NCI-H128 (cell line): ENCODE results near the gene CDC20.
A peak's percentile ranks its signal among the peaks of the same experiment; 100 is the strongest.

Experiments
- DNase-seq: peaks from one replicate; lab custom pipeline; 2025; ENCODE audit not compliant: unreplicated experiment; lab: John Stamatoyannopoulos, UW

CDC20 gene

GRCh38 chr1:43358746-43359693, at the start of gene CDC20:
CDC20 (plus strand) TSS chr1:43358981; CDS start chr1:43359216, 235 bp downstream.
- DNase-seq = peak; percentile 99

GRCh38 chr1:43309405-43310025, 49.3 kb upstream of the CDC20 start:
- DNase-seq = no peak

DNA sequence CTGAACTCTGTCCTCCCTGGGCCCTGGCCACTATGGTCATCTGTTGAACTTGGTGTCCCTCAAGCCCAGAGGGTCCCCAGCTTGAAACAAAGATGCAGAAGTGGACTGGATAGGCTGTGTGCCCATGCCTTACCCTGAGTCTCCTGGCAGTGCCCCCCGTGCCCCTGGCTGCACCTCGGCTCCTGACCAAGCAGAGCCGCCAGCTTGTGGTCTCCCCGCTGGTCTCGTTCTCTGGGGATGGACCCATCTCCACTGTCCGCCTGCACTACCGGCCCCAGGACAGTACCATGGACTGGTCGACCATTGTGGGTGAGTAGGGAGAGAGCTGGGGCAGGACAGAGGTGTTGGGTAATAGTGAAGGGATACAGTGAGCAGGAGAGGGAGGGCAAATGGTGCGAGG, 47.3 kb upstream of the CDC20 start:
- no peak for DNase-seq

DNA sequence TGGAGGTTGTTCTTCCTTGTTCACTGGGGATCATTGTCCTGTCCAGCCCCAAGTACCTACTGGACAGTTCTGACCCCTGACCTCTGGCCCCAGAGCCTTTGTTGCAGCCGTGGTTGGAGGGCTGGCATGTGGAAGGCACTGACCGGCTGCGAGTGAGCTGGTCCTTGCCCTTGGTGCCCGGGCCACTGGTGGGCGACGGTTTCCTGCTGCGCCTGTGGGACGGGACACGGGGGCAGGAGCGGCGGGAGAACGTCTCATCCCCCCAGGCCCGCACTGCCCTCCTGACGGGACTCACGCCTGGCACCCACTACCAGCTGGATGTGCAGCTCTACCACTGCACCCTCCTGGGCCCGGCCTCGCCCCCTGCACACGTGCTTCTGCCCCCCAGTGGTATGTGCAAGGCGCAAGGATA, 46.6 kb upstream of the CDC20 start:
- DNase-seq = no peak

GRCh38 chr1:43312663-43313515, 45.9 kb upstream of the CDC20 start:
- DNase-seq = no peak

DNA sequence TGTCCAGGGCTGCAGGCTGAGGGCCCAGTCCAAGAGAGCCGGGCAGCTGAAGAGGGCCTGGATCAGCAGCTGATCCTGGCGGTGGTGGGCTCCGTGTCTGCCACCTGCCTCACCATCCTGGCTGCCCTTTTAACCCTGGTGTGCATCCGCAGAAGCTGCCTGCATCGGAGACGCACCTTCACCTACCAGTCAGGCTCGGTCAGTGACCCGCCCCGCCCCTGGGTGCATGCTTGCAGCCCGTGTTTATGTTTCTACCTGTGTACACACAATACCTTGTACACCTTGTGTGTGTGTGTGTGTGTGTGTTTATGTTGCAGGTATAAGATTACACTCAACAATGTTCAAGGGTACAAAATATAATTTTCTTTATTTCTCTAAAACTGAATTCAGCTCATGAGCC, 45.0 kb upstream of the CDC20 start:
- no peak for DNase-seq

DNA sequence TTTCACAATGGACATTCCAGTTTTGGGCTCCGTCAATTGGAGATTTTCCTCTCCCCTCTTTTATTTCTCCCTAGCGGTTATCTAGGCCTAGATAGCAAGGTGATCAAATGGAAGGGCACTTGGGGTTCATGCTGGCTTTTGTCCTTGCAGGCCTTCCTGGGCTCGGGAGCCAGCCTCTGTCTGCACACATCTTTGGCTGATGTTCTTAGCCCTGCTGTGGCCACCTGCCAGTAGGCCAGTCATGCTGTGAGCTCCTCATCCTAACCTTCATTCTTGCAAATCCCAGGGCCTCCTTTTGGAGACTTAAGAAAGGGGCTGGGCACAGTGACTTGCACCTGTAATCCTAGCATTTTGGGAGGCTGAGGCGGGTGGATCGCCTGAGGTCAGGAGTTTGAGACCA, 44.5 kb upstream of the CDC20 start:
- no peak for DNase-seq

DNA sequence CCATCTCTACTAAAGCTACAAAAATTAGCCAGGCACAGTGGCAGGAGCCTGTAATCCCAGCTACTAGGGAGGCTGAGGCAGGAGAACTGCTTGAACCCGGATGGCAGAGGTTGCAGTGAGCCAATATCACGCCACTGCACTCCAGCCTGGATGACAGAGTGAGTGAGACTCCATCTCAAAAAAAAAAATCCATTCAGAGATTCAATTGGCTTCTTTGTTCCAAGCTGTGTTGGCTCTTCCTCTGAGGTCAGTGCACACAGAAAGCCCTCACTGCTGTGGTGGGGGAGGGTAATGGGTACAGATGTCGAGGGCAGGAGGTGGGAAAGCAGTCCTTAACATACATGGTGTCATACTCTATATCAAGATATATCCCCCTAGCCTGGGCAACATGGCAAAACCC, 43.3 kb upstream of the CDC20 start:
- no peak for DNase-seq

DNA sequence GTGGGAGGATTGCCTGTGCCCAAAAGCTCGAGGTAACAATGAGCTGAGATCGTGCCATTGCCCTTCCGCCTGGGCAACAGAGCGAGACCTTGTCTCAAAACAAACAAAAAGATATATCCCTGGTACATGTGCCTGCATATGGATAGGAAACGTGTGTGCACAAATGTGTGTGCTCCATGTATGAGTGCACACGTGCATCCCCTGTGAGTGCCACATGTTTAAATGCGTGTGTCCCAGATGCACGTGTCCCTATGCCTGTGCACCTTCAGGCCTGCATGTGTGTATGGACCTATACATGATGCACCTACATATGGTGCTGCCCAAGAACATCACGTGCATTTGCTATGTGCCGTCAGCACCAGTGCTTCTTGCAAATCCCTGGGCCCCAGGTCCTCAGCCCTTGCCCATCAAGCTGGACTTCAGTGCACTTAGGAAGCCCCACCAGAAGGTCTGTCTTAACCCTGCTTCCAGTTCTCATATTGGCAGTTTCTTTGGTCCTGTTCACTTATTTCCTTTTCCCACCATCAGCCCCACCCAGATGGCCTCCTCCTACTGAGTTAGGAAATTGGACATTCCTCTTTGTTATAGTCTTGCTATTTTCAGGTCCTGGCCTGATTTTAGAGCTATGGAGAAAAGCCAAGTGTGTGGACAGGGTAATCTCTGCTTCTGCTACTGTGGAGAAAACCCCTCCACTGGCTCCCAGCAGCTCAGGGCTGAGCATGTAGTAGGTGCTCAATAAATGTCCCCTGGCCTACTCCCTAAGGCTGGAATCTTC, 42.6 kb upstream of the CDC20 start:
- no peak for DNase-seq

DNA sequence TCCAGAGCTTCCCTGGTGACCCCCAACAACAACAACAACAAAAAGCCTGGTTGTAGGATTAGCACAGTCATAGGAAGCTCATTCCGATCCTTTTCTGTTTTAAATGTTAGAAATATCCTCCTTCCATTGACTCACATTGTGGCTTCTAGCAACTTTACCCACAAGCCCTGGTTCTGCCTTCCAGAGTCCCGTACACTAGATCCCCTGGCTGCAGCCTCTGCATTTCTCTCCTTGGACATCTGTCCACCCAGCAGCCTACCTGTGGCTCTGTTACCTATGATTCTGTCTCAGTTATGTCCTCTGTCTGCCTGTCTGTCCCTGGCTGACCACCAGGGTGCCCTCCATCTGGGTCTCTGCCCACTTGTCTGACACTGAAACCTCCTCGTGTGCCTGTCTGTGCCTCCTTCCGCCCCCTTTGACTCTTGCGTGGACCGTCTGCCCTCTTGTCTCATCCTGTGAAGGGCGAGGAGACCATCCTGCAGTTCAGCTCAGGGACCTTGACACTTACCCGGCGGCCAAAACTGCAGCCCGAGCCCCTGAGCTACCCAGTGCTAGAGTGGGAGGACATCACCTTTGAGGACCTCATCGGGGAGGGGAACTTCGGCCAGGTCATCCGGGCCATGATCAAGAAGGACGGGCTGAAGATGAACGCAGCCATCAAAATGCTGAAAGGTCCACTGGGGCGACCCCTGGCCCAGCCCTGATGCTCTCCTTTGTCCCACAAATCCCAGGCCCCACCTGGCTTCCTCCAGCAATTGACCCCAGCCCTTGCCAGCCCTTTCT, 41.9 kb upstream of the CDC20 start:
- DNase-seq = no peak

GRCh38 chr1:43317817-43318471, 40.8 kb upstream of the CDC20 start:
- no peak for DNase-seq

DNA sequence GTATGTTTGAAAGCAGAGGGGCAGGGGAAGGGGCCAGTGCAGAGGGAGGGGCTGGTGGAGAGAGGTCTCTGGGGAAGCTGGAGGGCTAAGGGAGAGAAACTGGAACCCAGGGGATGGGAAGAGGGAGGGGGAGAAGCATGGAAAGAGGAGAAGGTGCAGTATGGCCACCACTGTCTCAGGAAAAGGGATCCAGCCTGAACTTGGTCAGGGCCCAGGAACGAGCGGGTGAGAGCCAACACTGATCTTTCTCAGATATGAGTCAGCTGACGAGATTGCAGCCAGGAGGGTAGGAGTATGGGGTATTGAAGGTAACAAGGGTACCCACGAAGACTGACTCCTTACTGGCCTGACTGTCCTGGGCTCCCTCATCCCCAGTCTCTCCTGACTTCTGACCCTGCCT, 40.0 kb upstream of the CDC20 start:
- no peak for DNase-seq

DNA sequence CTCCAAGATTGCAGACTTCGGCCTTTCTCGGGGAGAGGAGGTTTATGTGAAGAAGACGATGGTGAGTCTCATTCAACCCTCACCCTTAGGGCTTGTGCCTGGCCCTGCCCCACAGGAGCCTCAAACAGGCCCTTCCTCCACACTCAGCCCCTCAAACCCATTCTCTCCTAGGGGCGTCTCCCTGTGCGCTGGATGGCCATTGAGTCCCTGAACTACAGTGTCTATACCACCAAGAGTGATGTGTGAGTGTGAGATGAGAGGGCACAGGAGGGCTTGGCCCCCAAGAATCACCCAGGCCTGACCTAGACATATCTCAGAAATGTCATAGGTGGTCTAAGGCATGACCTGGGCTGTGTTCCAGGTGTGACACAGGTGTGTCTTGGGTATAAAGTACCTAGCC, 39.5 kb upstream of the CDC20 start:
- DNase-seq = no peak

GRCh38 chr1:43319766-43320165, 39.0 kb upstream of the CDC20 start:
- DNase-seq = no peak

DNA sequence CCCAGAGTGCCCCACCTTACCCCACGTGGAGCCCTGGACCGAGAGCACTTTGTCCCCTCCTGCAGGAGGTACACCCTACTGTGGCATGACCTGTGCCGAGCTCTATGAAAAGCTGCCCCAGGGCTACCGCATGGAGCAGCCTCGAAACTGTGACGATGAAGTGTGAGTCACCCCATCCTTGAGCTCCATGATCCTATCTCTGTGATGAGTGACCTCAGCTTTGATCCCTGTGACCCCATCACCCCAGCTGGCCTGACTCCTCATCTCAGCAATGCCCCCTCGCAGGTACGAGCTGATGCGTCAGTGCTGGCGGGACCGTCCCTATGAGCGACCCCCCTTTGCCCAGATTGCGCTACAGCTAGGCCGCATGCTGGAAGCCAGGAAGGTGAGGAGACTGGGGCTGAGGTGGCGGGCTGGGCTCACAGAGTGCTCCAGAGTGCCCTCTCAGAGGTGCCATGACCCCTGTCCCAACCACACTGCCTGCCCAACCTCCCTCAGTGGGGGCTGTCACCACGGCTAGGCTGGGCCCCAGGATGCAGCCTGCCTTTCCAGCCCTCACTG, 37.4 kb upstream of the CDC20 start:
- no peak for DNase-seq

GRCh38 chr1:43322506-43322905, 36.3 kb upstream of the CDC20 start:
- no peak for DNase-seq

DNA sequence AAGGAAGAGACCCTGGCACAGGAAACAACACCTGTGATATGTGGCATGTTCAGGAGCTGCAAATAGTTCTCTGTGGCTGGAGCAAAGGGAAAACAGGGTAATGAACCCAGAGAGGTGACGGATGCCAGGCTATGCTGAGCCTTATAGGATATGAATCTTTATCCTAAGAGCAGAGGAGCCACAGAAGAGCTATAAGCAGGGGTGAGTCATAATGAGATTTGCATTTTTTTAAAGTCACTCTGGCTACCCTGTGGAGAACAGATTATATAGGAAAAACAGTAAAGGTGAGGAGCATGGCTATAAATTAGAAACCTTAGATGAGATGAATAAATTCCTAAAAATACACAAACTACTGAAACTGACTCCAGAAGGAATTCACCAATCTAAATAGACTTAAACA, 34.0 kb upstream of the CDC20 start:
- DNase-seq = no peak

DNA sequence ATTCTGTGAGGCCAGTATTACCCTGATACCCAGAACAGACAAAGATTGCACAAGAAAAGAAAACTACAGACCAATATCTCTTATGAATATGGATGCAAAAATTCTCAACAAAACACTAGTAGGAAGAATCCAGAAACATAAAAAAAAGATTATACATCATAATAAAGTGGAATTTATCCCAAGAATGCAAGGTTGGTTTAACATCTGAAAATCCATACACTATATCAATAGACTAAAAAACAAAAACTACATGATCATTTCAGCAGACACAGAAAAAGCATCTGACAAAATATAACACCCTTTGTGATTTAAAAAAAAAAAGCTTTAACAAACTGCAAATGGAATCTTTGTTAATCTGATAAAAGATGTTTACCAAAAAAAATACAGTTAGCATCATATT, 33.4 kb upstream of the CDC20 start:
- no peak for DNase-seq
